H9 (cell line): Measurements from ENCODE around the gene SERINC1. TPM values are rescaled to one million over a fixed set of nuclear protein-coding genes. Genes with fewer than 3 reads are reported as not detected.

Experiments
- DNase-seq: peaks from one replicate; pipeline ENCODE4 v3.0.0-alpha.2; 2017
- H2AFZ ChIP-seq: one replicate; pipeline ENCODE4 v1.6.1; 2013; ENCODE audit warnings: mild to moderate bottlenecking, low read length, control low read depth, moderate library complexity
- H2AK5ac ChIP-seq: 2 replicates; pipeline ENCODE4 v1.6.1; 2013; ENCODE audit warnings: low read length, control low read depth, mixed read lengths; ENCODE audit not compliant: insufficient read length
- H2BK120ac ChIP-seq: one replicate; pipeline ENCODE4 v1.6.1; 2013; ENCODE audit warnings: low read depth, mild to moderate bottlenecking, low read length, control low read depth, inconsistent platforms; ENCODE audit not compliant: poor library complexity, severe bottlenecking
- H2BK12ac ChIP-seq: 2 replicates; pipeline ENCODE4 v1.6.1; 2013; ENCODE audit warnings: low read length, control low read depth, mixed read lengths, low read depth; ENCODE audit not compliant: insufficient read length
- H2BK15ac ChIP-seq: 2 replicates; pipeline ENCODE4 v1.6.1; 2013; ENCODE audit warnings: low read depth, low read length, control low read depth
- H2BK20ac ChIP-seq: one replicate; pipeline ENCODE4 v1.6.1; 2013; ENCODE audit warnings: low read depth, mild to moderate bottlenecking, low read length, control low read depth, inconsistent platforms; ENCODE audit not compliant: poor library complexity, severe bottlenecking
- H2BK5ac ChIP-seq: 2 replicates; pipeline ENCODE4 v1.6.1; 2013; ENCODE audit warnings: low read length, control low read depth, mixed read lengths; ENCODE audit not compliant: insufficient read length
- H3K14ac ChIP-seq: 2 replicates; pipeline ENCODE4 v1.6.1; 2013; ENCODE audit warnings: low read length, control low read depth; ENCODE audit not compliant: insufficient read depth
- H3K18ac ChIP-seq: 2 replicates; pipeline ENCODE4 v1.6.1; 2013; ENCODE audit warnings: low read depth, mild to moderate bottlenecking, mixed read lengths, low read length, control low read depth; ENCODE audit not compliant: insufficient read length
- H3K23ac ChIP-seq: 2 replicates; pipeline ENCODE4 v1.6.1; 2013; ENCODE audit warnings: low read length, control low read depth, mixed read lengths, low read depth; ENCODE audit not compliant: insufficient read length
- H3K23me2 ChIP-seq: 2 replicates; pipeline ENCODE4 v1.6.1; 2013; ENCODE audit warnings: low read depth, mild to moderate bottlenecking, mixed read lengths, low read length, control low read depth; ENCODE audit not compliant: insufficient read length, poor library complexity, severe bottlenecking
- H3K27ac ChIP-seq: 2 replicates; pipeline ENCODE4 v1.5.1; 2013; ENCODE audit warnings: low read length, control low read depth, mixed read lengths, low read depth; ENCODE audit not compliant: insufficient read length
- H3K27me3 ChIP-seq: 2 replicates; pipeline ENCODE4 v1.6.1; 2013; ENCODE audit warnings: low read length, control low read depth, inconsistent platforms; ENCODE audit not compliant: insufficient read depth
- H3K4ac ChIP-seq: 2 replicates; pipeline ENCODE4 v1.6.1; 2013; ENCODE audit warnings: low read depth, mild to moderate bottlenecking, control low read depth, inconsistent platforms, low read length, moderate library complexity
- H3K4me1 ChIP-seq: 2 replicates; pipeline ENCODE4 v1.6.1; 2013; ENCODE audit warnings: low read length, control low read depth, inconsistent platforms; ENCODE audit not compliant: insufficient read depth
- H3K4me2 ChIP-seq: 2 replicates; pipeline ENCODE4 v1.6.1; 2013; ENCODE audit warnings: low read length, control low read depth, mixed read lengths; ENCODE audit not compliant: insufficient read length, insufficient read depth
- H3K56ac ChIP-seq: 2 replicates; pipeline ENCODE4 v1.6.1; 2013; ENCODE audit warnings: low read depth, mild to moderate bottlenecking, mixed read lengths, low read length, control low read depth; ENCODE audit not compliant: insufficient read length
- H3K79me1 ChIP-seq: 2 replicates; pipeline ENCODE4 v1.6.1; 2013; ENCODE audit warnings: low read depth, mild to moderate bottlenecking, moderate library complexity, low read length, control low read depth, inconsistent platforms; ENCODE audit not compliant: insufficient read depth, poor library complexity, severe bottlenecking
- H3K79me2 ChIP-seq: 2 replicates; pipeline ENCODE4 v1.6.1; 2013; ENCODE audit warnings: low read length, control low read depth, inconsistent platforms; ENCODE audit not compliant: insufficient read depth
- H3K9ac ChIP-seq: 2 replicates; pipeline ENCODE4 v1.6.1; 2013; ENCODE audit warnings: low read length, control low read depth, mixed read lengths; ENCODE audit not compliant: insufficient read length; ENCODE audit errors: extremely low read depth
- H3K9me3 ChIP-seq: one replicate; pipeline ENCODE4 v1.6.1; 2013; ENCODE audit warnings: low read depth, low read length, inconsistent platforms; ENCODE audit not compliant: control insufficient read depth
- H3T11ph ChIP-seq: one replicate; pipeline ENCODE4 v1.6.1; 2013; ENCODE audit warnings: mild to moderate bottlenecking, low read length, control low read depth, inconsistent platforms
- H4K20me1 ChIP-seq: one replicate; pipeline ENCODE4 v1.6.1; 2013; ENCODE audit not compliant: control insufficient read depth, insufficient read length, insufficient read depth
- H4K5ac ChIP-seq: 2 replicates; pipeline ENCODE4 v1.6.1; 2013; ENCODE audit warnings: low read depth, mild to moderate bottlenecking, mixed read lengths, low read length, control low read depth; ENCODE audit not compliant: insufficient read length
- H4K8ac ChIP-seq: replicated peaks from 2 replicates; pipeline ENCODE4 v1.6.1; 2013; ENCODE audit warnings: low read length, control low read depth, mixed read lengths, low read depth; ENCODE audit not compliant: insufficient read length
- H4K91ac ChIP-seq: 2 replicates; pipeline ENCODE4 v1.6.1; 2013; ENCODE audit warnings: low read depth, mild to moderate bottlenecking, moderate library complexity, mixed read lengths, low read length, control low read depth; ENCODE audit not compliant: insufficient read length
- H3K27ac Mint-ChIP-seq, 3 experiments: 2 replicates in 2 of 3; 3 replicates in 1 of 3; pipeline ENCODE4 v1.8.0; 2020 to 2021; ENCODE audit warnings: mixed read lengths in 3 of 3, mild to moderate bottlenecking in 1 of 3, moderate library complexity in 1 of 3
- H3K27me3 Mint-ChIP-seq: 2 replicates; pipeline ENCODE4 v1.8.0; 2021; ENCODE audit warnings: low read depth, mild to moderate bottlenecking, moderate library complexity, mixed read lengths
- H3K36me3 Mint-ChIP-seq, 3 experiments: 2 replicates in 2 of 3; 3 replicates in 1 of 3; pipeline ENCODE4 v1.8.0; 2020 to 2021; ENCODE audit warnings: low read depth in 3 of 3, mixed read lengths in 3 of 3; ENCODE audit not compliant: insufficient read depth in 1 of 3
- H3K4me1 Mint-ChIP-seq, 2 experiments: 2 replicates each; pipeline ENCODE4 v1.8.0; 2020; ENCODE audit warnings: mixed read lengths in 2 of 2
- H3K4me3 Mint-ChIP-seq, 2 experiments: 2 replicates in 1 of 2; 3 replicates in 1 of 2; pipeline ENCODE4 v1.8.0; 2020 to 2021; ENCODE audit warnings: mild to moderate bottlenecking in 2 of 2, mixed read lengths in 2 of 2, moderate library complexity in 1 of 2
- H3K9me3 Mint-ChIP-seq, 2 experiments: 2 replicates in 1 of 2; 3 replicates in 1 of 2; pipeline ENCODE4 v1.8.0; 2020; ENCODE audit warnings: mild to moderate bottlenecking in 2 of 2, mixed read lengths in 2 of 2, moderate library complexity in 1 of 2
- CTCF ChIP-seq: fragments of 200-600 bp; sonication (generic); conservative IDR thresholded peaks from 3 replicates; pipeline ENCODE4 v1.8.0; 2021; ENCODE audit warnings: antibody characterized with exemption, mild to moderate bottlenecking
- WGBS: extraction: QIAGEN DNeasy Blood & Tissue Kit; methylation state at CpG from one replicate; pipeline ENCODE4 v1.1.7; 2013; ENCODE audit warnings: missing lambda C conversion rate, low lambda C conversion rate, mixed read lengths; ENCODE audit not compliant: insufficient read length; ENCODE audit errors: extremely low coverage; 5-methylcytosine and 5-hydroxymethylcytosine counted together
- total RNA-seq: library from RNA; stranded (reverse); gene quantifications from 2 replicates; pipeline ENCODE4 v1.2.1, GENCODE V29; 2021

The SERINC1 gene
- total RNA-seq, 1 experiment from 2014 or later: 48.4 TPM

GRCh38 chr6:122422003-122422402, 49.6 kb downstream of the SERINC1 start:
- Histone ChIP-seq H2BK5ac (no peak overlapping the region), H3T11ph (no peak overlapping the region), H3K4ac (no peak overlapping the region), H3K14ac (no peak overlapping the region), H4K8ac (no peak overlapping the region), H2BK15ac (no peak overlapping the region), H2BK12ac (no peak overlapping the region), H4K5ac (no peak overlapping the region), H2AK5ac (no peak overlapping the region), H3K4me2 (no peak overlapping the region), H3K9ac (no peak overlapping the region), H3K27me3 (no peaks in the 10 kb centered on the region), H4K20me1 (no peaks in the 10 kb centered on the region), H2BK20ac (no peak overlapping the region), H3K79me2 (no peaks in the 10 kb centered on the region), H3K4me1 (no peaks in the 10 kb centered on the region), H2BK120ac (no peak overlapping the region), H4K91ac (no peak overlapping the region), H3K27ac (no peak overlapping the region), H3K9me3 (no peaks in the 10 kb centered on the region), H3K23ac (no peak overlapping the region), H3K18ac (no peak overlapping the region), H2AFZ (no peak overlapping the region), H3K23me2 (no peaks in the 10 kb centered on the region), H3K79me1 (no peaks in the 10 kb centered on the region), H3K56ac (no peak overlapping the region)
- TF ChIP-seq CTCF: no peak
- H3K36me3 Mint-ChIP-seq: peaks cover 7 to 51% (median 36%) of the 10 kb centered on the region in 3 experiments; a peak in 6 of 7 replicates
- H3K9me3 Mint-ChIP-seq: no peaks in the 10 kb centered on the region
- no peak for DNase-seq
- no peak overlapping the region for H3K4me3 Mint-ChIP-seq
- no CpG with 5 or more reads among the region's 2 CpGs for WGBS
- no peaks in the 10 kb centered on the region for H3K27me3 Mint-ChIP-seq
- H3K27ac Mint-ChIP-seq: no peak overlapping the region; a peak in 1 of 7 replicates
- H3K4me1 Mint-ChIP-seq: peaks cover 0 to 2% of the 10 kb centered on the region in 2 experiments; a peak in 1 of 4 replicates
